Uterus (tissue), 4 donors: ENCODE data around the gene MEGF10. TPM values are rescaled to one million over a fixed set of nuclear protein-coding genes. Genes with fewer than 3 reads are reported as not detected.
"Not testable (repeated sequence)": the region's sequence is repeated elsewhere in the genome, so short reads cannot be mapped to it uniquely, and the experiment has no call there.

ENCODE experiments used
- DNase-seq, 2 donors: peaks; one replicate each; pipeline ENCODE4 v3.0.0-alpha.2; 2019 to 2020
- H3K27ac ChIP-seq, 2 donors: fragments of 200-600 bp; sonication (generic); 1 replicate in 1 of 2; 2 replicates in 1 of 2; pipeline ENCODE4 v1.5.1; 2016 to 2018
- H3K27me3 ChIP-seq, 2 donors: fragments of 200-600 bp; sonication (generic); one replicate each; pipeline ENCODE4 v1.5.1; 2018 to 2019; ENCODE audit warnings: control low read depth in 1 of 2
- H3K36me3 ChIP-seq, 2 donors: fragments of 200-600 bp; sonication (generic); one replicate each; pipeline ENCODE4 v1.5.1; 2019; ENCODE audit warnings: control low read depth in 1 of 2
- H3K4me1 ChIP-seq, 2 donors: fragments of 200-600 bp; sonication (generic); one replicate each; pipeline ENCODE4 v1.5.1; 2018 to 2019; ENCODE audit warnings: control low read depth in 1 of 2
- H3K4me3 ChIP-seq, 2 donors: fragments of 200-600 bp; sonication (generic); 1 replicate in 1 of 2; 2 replicates in 1 of 2; pipeline ENCODE4 v1.5.1; 2018 to 2019; ENCODE audit warnings: mild to moderate bottlenecking in 1 of 2
- H3K9me3 ChIP-seq, 2 donors: fragments of 200-600 bp; sonication (generic); one replicate each; pipeline ENCODE4 v1.5.1; 2019; ENCODE audit warnings: control low read depth in 1 of 2
- POLR2A ChIP-seq, 2 donors: fragments of 450-650 bp; IDR thresholded peaks; one replicate each; pipeline ENCODE4 v1.6.1; 2016; ENCODE audit warnings: antibody characterized with exemption in 2 of 2, mild to moderate bottlenecking in 1 of 2, moderate library complexity in 1 of 2
- intact Hi-C: fragments of 100-400 bp; cut with DNase I; formaldehyde crosslinking; loops from one replicate; pipeline ENCODE4 v1.15.1; 2023; ENCODE audit warnings: low total_unique reads
- total RNA-seq, 4 donors: library from RNA; depleted of rRNA in 3 of 4; stranded (reverse); fragments of >200 nt in 3 of 4; gene quantifications; one replicate each; pipeline versions ENCODE4 v1.1.0 to v1.2.4, GENCODE V29; 2014 to 2023
- TF ChIP-seq, protein P1 (sequence below), 4 experiments: fragments of 200-600 bp in 2 of 4; fragments of 450-650 bp in 2 of 4; sonication (generic) in 2 of 4; IDR thresholded peaks; one replicate each; pipeline ENCODE4 v1.5.1; 2016 to 2019; ENCODE audit warnings: antibody characterized with exemption in 4 of 4, mild to moderate bottlenecking in 2 of 4, moderate library complexity in 1 of 4
- donor health status: DM: yes; HTN: yes; CAD: no.

Gene MEGF10
- total RNA-seq, 4 donors from 2014 or later: 0.26 to 3.5 (median 1.6) TPM; not detected in 1

DNA sequence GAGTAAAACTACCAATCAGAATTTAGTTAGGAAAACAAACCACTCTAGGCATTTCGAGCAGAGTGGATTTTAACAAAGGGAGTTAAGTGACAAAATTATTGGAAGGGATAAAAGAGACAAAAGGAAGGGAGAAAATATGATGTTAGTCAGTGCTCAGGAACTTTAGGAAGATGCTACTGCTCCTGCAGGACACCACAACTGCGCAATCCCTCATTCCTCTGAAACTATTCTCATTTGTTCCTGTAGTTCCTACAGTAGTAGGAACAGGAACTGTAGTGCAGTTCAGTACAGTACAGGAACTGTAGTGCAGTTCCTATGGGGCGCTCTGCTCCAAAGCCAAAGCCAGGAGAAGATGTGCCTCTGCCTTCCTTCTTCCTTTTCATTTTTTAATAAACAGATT lies 29.9 kb upstream of the MEGF10 start:
- no peak overlapping the region for H3K4me3 ChIP-seq
- TF ChIP-seq, protein P1, sequence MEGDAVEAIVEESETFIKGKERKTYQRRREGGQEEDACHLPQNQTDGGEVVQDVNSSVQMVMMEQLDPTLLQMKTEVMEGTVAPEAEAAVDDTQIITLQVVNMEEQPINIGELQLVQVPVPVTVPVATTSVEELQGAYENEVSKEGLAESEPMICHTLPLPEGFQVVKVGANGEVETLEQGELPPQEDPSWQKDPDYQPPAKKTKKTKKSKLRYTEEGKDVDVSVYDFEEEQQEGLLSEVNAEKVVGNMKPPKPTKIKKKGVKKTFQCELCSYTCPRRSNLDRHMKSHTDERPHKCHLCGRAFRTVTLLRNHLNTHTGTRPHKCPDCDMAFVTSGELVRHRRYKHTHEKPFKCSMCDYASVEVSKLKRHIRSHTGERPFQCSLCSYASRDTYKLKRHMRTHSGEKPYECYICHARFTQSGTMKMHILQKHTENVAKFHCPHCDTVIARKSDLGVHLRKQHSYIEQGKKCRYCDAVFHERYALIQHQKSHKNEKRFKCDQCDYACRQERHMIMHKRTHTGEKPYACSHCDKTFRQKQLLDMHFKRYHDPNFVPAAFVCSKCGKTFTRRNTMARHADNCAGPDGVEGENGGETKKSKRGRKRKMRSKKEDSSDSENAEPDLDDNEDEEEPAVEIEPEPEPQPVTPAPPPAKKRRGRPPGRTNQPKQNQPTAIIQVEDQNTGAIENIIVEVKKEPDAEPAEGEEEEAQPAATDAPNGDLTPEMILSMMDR (IDR thresholded peaks at IDR 0.05): no peak
- TF ChIP-seq POLR2A (IDR thresholded peaks at IDR 0.05): no peak
- DNase-seq: no peak
- H3K4me1 ChIP-seq: no peaks in the 10 kb centered on the region
- H3K9me3 ChIP-seq: no peaks in the 10 kb centered on the region
- intact Hi-C loops: no loop called here
- no peaks in the 10 kb centered on the region for H3K27me3 ChIP-seq
- H3K27ac ChIP-seq: no peak overlapping the region
- no peaks in the 10 kb centered on the region for H3K36me3 ChIP-seq

DNA sequence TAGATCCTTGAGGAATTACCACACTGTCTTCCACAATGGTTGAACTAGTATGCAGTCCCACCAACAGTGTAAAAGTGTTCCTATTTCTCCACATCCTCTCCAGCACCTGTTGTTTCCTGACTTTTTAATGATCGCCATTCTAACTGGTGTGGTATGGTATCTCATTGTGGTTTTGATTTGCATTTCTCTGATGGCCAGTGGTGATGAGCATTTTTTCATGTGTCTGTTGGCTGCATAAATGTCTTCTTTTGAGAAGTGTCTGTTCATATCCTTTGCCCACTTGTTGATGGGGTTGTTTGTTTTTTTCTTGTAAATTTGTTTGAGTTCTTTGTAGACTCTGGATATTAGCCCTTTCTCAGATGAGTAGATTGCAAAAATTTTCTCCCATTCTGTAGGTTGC lies 25.1 kb upstream of the MEGF10 start:
- H3K27ac ChIP-seq, H3K9me3 ChIP-seq, H3K36me3 ChIP-seq, intact Hi-C loops, H3K4me3 ChIP-seq, H3K4me1 ChIP-seq, H3K27me3 ChIP-seq, DNase-seq: not testable (repeated sequence)

DNA sequence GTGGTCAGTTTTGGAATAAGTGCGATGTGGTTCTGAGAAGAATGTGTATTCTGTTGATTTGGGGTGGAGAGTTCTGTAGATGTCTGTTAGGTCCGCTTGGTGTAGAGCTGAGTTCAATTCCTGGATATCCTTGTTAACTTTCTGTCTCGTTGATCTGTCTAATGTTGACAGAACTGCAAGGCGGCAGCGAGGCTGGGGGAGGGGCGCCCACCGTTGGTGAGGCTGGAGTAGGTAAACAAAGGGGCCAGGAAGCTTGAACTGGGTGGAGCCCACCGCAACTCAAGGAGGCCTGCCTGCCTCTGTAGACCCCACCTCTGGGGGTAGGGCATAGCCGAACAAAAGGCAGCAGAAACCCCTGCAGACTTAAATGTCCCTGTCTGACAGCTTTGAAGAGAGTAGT lies 22.3 kb upstream of the MEGF10 start:
- H3K4me3 ChIP-seq, H3K36me3 ChIP-seq, DNase-seq, H3K27me3 ChIP-seq, intact Hi-C loops, H3K27ac ChIP-seq, H3K4me1 ChIP-seq, H3K9me3 ChIP-seq: not testable (repeated sequence)

DNA sequence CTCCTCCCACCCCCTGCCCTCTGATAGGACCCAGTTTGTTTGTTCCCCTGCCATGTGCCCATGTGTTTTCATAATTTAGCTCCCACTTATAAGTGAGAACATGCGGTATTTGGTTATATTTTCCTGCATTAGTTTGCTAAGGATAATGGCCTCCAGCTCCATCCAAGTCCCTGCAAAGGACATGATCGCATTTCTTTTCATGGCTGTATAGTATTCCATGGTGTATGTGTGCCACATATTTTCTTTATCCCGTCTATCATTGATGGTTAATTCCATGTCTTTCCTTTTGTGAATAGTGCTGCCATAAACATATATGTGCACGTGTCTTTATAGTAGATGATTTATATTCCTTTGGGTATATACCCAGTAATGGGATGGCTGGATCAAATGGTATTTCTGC lies 19.9 kb upstream of the MEGF10 start:
- H3K27me3 ChIP-seq, H3K4me3 ChIP-seq, H3K27ac ChIP-seq, H3K36me3 ChIP-seq, H3K9me3 ChIP-seq, H3K4me1 ChIP-seq, intact Hi-C loops, DNase-seq: not testable (repeated sequence)

DNA sequence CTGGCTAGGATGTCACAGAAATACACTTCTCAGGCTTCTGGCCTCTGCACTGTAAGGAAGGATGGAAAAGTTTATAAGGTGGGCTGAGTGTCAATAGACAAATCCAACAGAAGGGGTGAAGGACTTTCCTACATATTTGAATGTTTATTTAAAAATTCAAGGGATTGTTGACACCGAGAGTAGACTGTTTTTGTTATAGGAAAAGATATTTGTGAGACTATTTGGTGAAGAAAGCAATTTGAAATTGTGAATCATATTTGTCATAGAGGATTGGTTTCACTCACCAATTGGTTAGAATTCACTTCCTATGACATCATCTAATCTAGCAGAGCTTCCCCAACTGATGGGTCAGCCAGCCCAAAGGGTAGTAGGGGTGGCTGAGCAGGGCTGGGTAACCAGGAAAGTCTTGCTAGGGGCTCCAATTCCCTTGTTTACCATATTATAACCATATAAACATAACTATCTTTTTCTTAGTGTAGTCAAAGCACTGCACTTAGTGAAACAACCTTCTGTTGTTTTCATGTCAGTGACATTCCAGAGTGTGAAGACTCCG lies 14.9 kb upstream of the MEGF10 start:
- no peak for DNase-seq
- intact Hi-C loops: no loop called here
- TF ChIP-seq, protein P1 (IDR thresholded peaks at IDR 0.05): no peak
- TF ChIP-seq POLR2A (IDR thresholded peaks at IDR 0.05): no peak
- no peaks in the 10 kb centered on the region for H3K9me3 ChIP-seq
- no peaks in the 10 kb centered on the region for H3K27me3 ChIP-seq
- H3K27ac ChIP-seq: no peak overlapping the region
- no peaks in the 10 kb centered on the region for H3K36me3 ChIP-seq
- H3K4me1 ChIP-seq: no peaks in the 10 kb centered on the region
- no peak overlapping the region for H3K4me3 ChIP-seq

DNA sequence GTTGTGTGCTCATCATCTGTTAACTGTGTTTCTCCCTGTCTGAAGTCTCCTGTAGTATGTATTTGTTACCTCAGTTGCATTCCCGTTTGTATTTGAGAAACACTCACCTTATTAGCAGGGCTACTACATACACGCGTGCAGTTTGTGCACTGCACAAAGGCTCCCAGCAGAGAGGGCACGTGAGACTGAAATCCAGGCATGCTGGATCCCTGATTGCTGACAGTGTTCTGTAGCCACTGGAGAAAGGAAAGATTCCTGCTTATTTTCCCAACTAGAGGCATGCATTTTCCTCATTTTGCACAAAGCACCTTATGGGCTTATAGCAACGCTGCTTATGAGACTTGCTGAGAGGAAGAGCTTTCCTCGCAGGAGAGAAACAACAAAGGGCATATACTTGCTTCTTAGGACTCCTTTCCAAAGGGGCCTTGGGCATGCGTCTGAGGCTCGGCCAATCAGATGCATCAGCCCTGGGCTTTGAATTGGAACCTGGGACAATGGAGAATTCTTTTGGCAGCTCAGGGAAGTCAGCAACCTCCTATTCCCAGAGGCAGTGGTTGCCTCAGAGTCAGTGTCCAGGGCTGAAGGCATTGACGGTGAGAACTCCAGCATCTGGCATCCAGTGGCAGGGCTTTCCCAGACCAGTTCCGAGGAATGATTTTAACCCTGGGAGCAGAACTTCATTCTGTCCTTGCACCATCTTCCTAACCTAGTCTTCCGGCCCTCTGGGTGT lies 9.9 kb upstream of the MEGF10 start:
- no peaks in the 10 kb centered on the region for H3K4me1 ChIP-seq
- intact Hi-C loops: no loop called here
- no peaks in the 10 kb centered on the region for H3K9me3 ChIP-seq

More for the DNA sequence above, 9.9 kb upstream of the MEGF10 start:
- TF ChIP-seq, protein P1 (IDR thresholded peaks at IDR 0.05): no peak
- no peak for TF ChIP-seq POLR2A (IDR thresholded peaks at IDR 0.05)
- Histone ChIP-seq H3K27ac (no peak overlapping the region), H3K4me3 (no peak overlapping the region), H3K27me3 (no peaks in the 10 kb centered on the region), H3K36me3 (no peaks in the 10 kb centered on the region)
- DNase-seq: no peak
